IPS-20b (cell line): ENCODE results near the gene NANOS1.
A peak's percentile ranks its signal among the peaks of the same experiment; 100 is the strongest.

Source experiments
- H3K27ac ChIP-seq: one replicate; pipeline ENCODE4 v1.5.1; 2013; ENCODE audit warnings: low read length
- H3K27me3 ChIP-seq: 2 replicates; pipeline ENCODE4 v1.6.1; 2013; ENCODE audit warnings: mild to moderate bottlenecking, low read length, inconsistent platforms; ENCODE audit not compliant: insufficient read depth
- H3K36me3 ChIP-seq: 2 replicates; pipeline ENCODE4 v1.6.1; 2013; ENCODE audit warnings: low read depth, mild to moderate bottlenecking, inconsistent platforms, low read length, moderate library complexity; ENCODE audit not compliant: insufficient read depth
- H3K4me1 ChIP-seq: 2 replicates; pipeline ENCODE4 v1.6.1; 2013; ENCODE audit warnings: mild to moderate bottlenecking, control low read depth, inconsistent platforms, low read length, moderate library complexity; ENCODE audit not compliant: insufficient read depth
- H3K4me3 ChIP-seq: 2 replicates; pipeline ENCODE4 v1.5.1; 2013; ENCODE audit warnings: mild to moderate bottlenecking, low read length, inconsistent platforms
- H3K9ac ChIP-seq: 2 replicates; pipeline ENCODE4 v1.6.1; 2013; ENCODE audit warnings: low read depth, mild to moderate bottlenecking, inconsistent platforms, low read length, moderate library complexity
- H3K9me3 ChIP-seq: 2 replicates; pipeline ENCODE4 v1.6.1; 2013; ENCODE audit warnings: mild to moderate bottlenecking, low read depth, low read length, inconsistent platforms; ENCODE audit not compliant: insufficient read depth

The NANOS1 gene

DNA sequence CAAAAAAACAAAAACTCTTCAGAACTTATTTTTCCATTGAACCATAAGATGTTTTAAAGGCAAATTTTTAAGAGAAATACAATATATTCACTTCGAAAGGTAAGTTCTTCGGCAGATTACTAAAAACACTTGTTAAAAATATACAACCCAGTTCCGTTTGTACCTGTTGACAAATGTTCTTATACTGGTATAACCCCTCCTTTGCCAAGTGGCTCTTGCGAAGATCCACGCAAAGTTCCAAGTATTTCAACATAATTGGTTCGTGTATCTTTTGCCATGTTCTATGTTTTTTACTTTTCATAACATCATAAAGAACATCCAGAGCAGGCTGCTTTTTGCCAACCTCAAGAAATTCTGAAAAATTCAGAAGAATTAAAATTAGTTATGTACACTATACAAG, 44.1 kb downstream of the NANOS1 start:
- H3K36me3 ChIP-seq = peaks cover 81% of the 10 kb centered on the region
- no peaks in the 10 kb centered on the region for H3K9me3 ChIP-seq
- no peak overlapping the region for H3K27ac ChIP-seq
- H3K9ac ChIP-seq = no peak overlapping the region
- H3K27me3 ChIP-seq = no peaks in the 10 kb centered on the region
- no peak overlapping the region for H3K4me3 ChIP-seq
- H3K4me1 ChIP-seq = peaks cover 3% of the 10 kb centered on the region; the same call in 1 of the 2 replicates

DNA sequence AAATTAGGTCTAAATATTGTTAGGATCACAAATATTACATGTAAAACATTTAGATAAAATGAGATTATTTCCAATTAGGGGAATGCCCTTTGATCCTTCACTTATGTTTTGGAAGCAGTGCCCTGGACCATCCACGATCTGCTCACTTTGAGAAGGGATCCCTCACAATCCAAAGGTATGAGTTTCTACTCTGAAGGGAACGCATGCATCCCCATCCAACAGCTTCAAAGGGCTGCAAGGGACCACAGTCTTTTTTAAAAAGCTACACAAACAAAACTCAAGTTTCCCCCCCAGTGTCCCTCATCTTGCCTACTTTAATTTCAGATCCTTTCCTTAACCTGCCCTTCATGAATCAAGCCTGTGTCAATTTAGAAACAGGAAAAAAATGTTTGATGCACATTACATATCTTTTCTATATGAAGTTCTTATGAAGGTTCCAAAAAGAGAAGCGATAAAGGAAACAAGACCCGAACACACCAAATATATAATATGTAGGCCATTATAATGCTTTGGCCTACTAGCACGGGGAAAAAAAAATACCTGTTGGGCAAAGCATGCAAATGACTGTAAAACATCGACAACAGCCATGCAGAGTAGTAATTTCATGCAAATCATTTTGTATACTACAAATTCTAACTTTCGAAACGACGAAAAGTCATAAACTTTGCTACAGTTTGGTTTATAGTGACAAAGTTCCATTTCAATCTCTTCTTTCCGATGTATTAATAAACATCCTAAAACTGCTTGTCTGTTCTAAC, 49.1 kb downstream of the NANOS1 start:
- H3K4me1 ChIP-seq = peaks cover 7% of the 10 kb centered on the region; the same call in 1 of the 2 replicates
- no peaks in the 10 kb centered on the region for H3K9me3 ChIP-seq
- H3K4me3 ChIP-seq = peak overlapping the region; percentile 93
- no peaks in the 10 kb centered on the region for H3K27me3 ChIP-seq
- peak overlapping the region; percentile 100 for H3K9ac ChIP-seq
- H3K27ac ChIP-seq = no peak overlapping the region
- H3K36me3 ChIP-seq = peaks cover 40% of the 10 kb centered on the region

DNA sequence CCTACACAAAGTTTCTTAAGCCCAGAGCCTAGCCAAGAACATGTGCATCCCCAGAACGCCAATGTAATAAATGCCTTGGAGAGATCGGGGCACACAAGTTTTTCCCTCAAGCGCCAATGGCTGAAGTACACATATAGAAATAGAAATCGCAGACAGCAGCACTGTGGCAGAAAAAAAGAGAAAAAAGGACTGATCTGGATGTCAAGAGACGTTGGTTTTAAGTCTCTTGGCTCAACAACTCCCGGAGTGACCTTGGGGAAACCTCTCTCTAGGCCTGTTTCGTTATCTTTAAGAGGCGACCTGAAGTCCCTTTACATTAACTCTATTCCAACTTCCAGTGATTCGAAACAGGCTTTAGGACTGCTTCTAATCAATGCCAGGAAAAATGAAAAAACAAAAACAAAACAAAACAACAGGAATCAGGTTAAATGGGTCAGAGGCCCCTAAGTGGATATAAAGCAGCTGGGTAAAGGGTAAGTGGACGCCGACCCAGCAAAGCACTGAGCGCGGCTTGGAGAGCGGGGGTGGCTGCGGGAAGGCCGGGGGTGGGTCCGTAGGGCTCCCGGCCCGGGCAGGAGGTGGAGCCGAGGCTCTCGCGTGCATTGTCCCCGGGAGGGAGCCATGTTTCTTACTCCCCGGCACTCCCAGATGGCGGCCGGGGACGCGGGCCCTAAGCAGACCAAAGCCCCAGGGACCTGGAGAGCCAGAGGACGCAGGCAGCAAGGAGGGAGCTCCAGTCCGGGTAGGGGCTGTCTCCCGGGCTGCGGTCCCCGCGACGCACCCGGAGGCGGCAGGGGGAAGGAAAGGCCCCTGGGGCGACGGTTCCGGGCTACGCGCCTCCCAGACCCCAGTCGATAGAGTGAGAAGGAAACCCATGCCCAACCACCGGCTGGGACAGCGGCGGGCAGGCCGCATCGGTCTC, 50.3 kb downstream of the NANOS1 start:
- H3K27ac ChIP-seq = peak overlapping the region; percentile 60
- peaks cover 32% of the 10 kb centered on the region for H3K36me3 ChIP-seq
- H3K4me1 ChIP-seq = peaks cover 7% of the 10 kb centered on the region; the same call in 1 of the 2 replicates
- H3K4me3 ChIP-seq = peak overlapping the region; percentile 93
- no peaks in the 10 kb centered on the region for H3K9me3 ChIP-seq
- peak overlapping the region; percentile 100 for H3K9ac ChIP-seq
- no peaks in the 10 kb centered on the region for H3K27me3 ChIP-seq

DNA sequence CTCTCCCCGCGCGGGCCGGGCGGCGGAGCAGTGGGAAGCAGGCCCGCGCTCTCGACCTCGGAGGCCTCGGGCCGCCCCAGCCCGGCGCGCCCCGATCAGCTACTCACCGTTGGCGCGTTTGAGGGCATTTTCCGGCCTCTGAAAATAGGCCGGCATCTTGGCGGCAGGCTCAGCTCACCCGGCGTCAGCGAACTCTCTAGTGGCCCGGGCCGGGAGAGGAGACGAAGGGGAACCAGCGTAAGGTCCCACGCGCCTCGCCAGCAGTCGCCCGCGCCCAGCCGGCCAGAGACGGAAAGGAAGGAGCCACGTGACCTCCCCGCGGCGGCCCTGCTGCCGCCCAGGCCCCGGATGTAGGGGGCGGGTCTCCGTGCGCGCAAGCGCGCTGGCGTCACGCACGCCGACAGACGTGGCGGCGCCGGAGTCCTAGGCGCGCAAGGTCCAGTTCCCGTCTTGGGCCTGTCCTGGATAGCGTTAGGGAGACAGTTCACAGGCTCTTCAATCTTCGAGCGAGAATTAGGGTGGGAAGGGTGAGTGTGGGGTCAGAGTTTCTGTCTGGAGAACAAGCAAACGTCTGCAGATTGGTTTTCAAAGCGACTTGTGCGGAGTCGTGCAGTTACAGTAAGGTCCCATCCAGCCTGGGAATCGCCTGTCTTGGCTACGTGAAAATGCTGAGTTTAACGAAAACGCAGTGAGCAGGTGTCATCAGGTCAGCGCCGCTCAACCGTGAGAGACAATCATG, 51.2 kb downstream of the NANOS1 start, which contains the start of gene EIF3A:
TSS of gene EIF3A (minus strand) at position 297 of the 739 bp plus-strand sequence. CDS start at position 156, 141 bp downstream.
- peaks cover 7% of the 10 kb centered on the region; the same call in 1 of the 2 replicates for H3K4me1 ChIP-seq
- H3K27me3 ChIP-seq = no peaks in the 10 kb centered on the region
- H3K36me3 ChIP-seq = peaks cover 27% of the 10 kb centered on the region; the same call in 1 of the 2 replicates

More for the DNA sequence above, 51.2 kb downstream of the NANOS1 start, which contains the start of gene EIF3A:
- H3K4me3 ChIP-seq = peak within 1 kb of the TSS; percentile 93
- H3K27ac ChIP-seq = peak within 1 kb of the TSS; percentile 60
- no peaks in the 10 kb centered on the region for H3K9me3 ChIP-seq
- peak within 1 kb of the TSS; percentile 100 for H3K9ac ChIP-seq
